ENCODE measurements around the gene UBE2D2. TPM values are rescaled to one million over a fixed set of nuclear protein-coding genes. Genes with fewer than 3 reads are reported as not detected.

UBE2D2 gene
- total and polyA plus RNA-seq, 2 of the 13 experiments (the other 11 are each of a cell fraction or from before 2014, with no cell fraction given): 79.1 to 109 TPM

DNA sequence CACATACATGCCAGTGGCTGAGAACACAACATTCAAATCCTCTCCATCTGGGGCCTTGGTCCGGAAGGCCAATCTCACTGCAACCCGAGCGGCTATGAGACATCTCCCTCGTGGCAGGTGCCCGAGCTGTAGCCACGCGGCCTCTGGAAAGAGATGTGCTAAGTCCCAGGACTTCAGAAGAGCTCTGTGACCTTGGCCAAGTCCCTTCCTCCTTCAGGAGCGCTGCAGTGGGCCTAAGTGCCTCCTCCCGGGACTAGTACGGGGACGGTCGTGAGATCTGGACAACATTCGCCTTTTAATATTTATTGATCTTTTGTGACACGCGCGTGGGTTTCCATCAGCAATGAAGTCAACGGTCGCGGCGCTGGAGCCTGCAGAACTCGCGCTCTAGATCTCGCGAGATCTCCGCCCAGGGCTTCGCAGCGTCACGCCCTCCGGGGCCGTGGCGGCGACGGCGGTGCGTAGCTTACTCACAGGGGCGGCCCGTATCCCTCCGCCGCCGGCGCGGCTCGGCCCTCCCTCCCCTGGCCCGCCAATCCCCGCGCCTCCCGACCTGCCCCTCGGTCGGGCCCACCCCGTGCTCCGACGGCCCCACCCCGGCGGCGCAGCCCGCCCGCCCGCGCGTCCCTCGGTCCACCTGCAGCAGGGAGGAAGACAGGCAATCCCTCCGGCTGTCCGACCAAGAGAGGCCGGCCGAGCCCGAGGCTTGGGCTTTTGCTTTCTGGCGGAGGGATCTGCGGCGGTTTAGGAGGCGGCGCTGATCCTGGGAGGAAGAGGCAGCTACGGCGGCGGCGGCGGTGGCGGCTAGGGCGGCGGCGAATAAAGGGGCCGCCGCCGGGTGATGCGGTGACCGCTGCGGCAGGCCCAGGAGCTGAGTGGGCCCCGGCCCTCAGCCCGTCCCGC lies at the start of gene UBE2D2 (continued):
- TF ChIP-seq, protein P1, sequence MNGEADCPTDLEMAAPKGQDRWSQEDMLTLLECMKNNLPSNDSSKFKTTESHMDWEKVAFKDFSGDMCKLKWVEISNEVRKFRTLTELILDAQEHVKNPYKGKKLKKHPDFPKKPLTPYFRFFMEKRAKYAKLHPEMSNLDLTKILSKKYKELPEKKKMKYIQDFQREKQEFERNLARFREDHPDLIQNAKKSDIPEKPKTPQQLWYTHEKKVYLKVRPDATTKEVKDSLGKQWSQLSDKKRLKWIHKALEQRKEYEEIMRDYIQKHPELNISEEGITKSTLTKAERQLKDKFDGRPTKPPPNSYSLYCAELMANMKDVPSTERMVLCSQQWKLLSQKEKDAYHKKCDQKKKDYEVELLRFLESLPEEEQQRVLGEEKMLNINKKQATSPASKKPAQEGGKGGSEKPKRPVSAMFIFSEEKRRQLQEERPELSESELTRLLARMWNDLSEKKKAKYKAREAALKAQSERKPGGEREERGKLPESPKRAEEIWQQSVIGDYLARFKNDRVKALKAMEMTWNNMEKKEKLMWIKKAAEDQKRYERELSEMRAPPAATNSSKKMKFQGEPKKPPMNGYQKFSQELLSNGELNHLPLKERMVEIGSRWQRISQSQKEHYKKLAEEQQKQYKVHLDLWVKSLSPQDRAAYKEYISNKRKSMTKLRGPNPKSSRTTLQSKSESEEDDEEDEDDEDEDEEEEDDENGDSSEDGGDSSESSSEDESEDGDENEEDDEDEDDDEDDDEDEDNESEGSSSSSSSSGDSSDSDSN (CRISPR knock-in tag; IDR thresholded peaks at IDR 0.05): peak; percentile 84; the same call in 1 of the 2 replicates
- TF ChIP-seq ZNF713 (CRISPR knock-in tag; IDR thresholded peaks at IDR 0.05): no peak
- TF ChIP-seq KAT8 (CRISPR knock-in tag; IDR thresholded peaks at IDR 0.05): peak; percentile 88
- peak; percentile 51; the same call in 1 of the 2 replicates for TF ChIP-seq ZNF431 (CRISPR knock-in tag; IDR thresholded peaks at IDR 0.05; ENCODE audit: borderline replicate concordance, low read depth)
- no peak for TF ChIP-seq ZNF30 (CRISPR knock-in tag; IDR thresholded peaks at IDR 0.05)
- TF ChIP-seq ZNF20 (CRISPR knock-in tag; IDR thresholded peaks at IDR 0.05): 0 out of 2 replicates have a peak, but pooled peaks have one; percentile 1
- TF ChIP-seq FOXA3 (CRISPR knock-in tag; IDR thresholded peaks at IDR 0.05): peak; percentile 48
- no peak; the same call in 1 of the 2 replicates for TF ChIP-seq ZSCAN9 (CRISPR knock-in tag; IDR thresholded peaks at IDR 0.05; ENCODE audit: borderline replicate concordance)
- 0 out of 2 replicates have a peak, but pooled peaks have one; percentile 7 for TF ChIP-seq ZNF629 (CRISPR knock-in tag; conservative IDR thresholded peaks at IDR 0.05)
- TF ChIP-seq ZBTB44 (CRISPR knock-in tag; IDR thresholded peaks at IDR 0.05): no peak; the same call in 1 of the 2 replicates
- TF ChIP-seq, protein P2, sequence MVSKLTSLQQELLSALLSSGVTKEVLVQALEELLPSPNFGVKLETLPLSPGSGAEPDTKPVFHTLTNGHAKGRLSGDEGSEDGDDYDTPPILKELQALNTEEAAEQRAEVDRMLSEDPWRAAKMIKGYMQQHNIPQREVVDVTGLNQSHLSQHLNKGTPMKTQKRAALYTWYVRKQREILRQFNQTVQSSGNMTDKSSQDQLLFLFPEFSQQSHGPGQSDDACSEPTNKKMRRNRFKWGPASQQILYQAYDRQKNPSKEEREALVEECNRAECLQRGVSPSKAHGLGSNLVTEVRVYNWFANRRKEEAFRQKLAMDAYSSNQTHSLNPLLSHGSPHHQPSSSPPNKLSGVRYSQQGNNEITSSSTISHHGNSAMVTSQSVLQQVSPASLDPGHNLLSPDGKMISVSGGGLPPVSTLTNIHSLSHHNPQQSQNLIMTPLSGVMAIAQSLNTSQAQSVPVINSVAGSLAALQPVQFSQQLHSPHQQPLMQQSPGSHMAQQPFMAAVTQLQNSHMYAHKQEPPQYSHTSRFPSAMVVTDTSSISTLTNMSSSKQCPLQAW (CRISPR knock-in tag; IDR thresholded peaks at IDR 0.05): peak; percentile 66; the same call in 1 of the 2 replicates
- TF ChIP-seq, protein P3, sequence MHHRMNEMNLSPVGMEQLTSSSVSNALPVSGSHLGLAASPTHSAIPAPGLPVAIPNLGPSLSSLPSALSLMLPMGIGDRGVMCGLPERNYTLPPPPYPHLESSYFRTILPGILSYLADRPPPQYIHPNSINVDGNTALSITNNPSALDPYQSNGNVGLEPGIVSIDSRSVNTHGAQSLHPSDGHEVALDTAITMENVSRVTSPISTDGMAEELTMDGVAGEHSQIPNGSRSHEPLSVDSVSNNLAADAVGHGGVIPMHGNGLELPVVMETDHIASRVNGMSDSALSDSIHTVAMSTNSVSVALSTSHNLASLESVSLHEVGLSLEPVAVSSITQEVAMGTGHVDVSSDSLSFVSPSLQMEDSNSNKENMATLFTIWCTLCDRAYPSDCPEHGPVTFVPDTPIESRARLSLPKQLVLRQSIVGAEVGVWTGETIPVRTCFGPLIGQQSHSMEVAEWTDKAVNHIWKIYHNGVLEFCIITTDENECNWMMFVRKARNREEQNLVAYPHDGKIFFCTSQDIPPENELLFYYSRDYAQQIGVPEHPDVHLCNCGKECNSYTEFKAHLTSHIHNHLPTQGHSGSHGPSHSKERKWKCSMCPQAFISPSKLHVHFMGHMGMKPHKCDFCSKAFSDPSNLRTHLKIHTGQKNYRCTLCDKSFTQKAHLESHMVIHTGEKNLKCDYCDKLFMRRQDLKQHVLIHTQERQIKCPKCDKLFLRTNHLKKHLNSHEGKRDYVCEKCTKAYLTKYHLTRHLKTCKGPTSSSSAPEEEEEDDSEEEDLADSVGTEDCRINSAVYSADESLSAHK (CRISPR knock-in tag; IDR thresholded peaks at IDR 0.05; ENCODE audit: borderline replicate concordance): no peak
- TF ChIP-seq ZNF709 (CRISPR knock-in tag; IDR thresholded peaks at IDR 0.05): peak; percentile 41; the same call in 1 of the 2 replicates
- no peak for TF ChIP-seq SRSF4 (IDR thresholded peaks at IDR 0.05; ENCODE audit: low read depth, low read length, poor library complexity, severe bottlenecking)
- no peak; the same call in 1 of the 2 replicates for TF ChIP-seq ZNF878 (CRISPR knock-in tag; IDR thresholded peaks at IDR 0.05)
- TF ChIP-seq ZNF24 (IDR thresholded peaks at IDR 0.05): no peak
- no peak for TF ChIP-seq IKZF4 (CRISPR knock-in tag; IDR thresholded peaks at IDR 0.05; ENCODE audit: borderline replicate concordance, low read depth, not compliant biosample characterization)
- TF ChIP-seq SIX4 (CRISPR knock-in tag; IDR thresholded peaks at IDR 0.05): no peak; the same call in 1 of the 2 replicates
- no peak for TF ChIP-seq GFI1 (CRISPR knock-in tag; IDR thresholded peaks at IDR 0.05; ENCODE audit: borderline replicate concordance)
- no peak for TF ChIP-seq NRL (CRISPR knock-in tag; IDR thresholded peaks at IDR 0.05; ENCODE audit: borderline replicate concordance)
